Measurements from ENCODE around the gene DHFR.

DNA sequence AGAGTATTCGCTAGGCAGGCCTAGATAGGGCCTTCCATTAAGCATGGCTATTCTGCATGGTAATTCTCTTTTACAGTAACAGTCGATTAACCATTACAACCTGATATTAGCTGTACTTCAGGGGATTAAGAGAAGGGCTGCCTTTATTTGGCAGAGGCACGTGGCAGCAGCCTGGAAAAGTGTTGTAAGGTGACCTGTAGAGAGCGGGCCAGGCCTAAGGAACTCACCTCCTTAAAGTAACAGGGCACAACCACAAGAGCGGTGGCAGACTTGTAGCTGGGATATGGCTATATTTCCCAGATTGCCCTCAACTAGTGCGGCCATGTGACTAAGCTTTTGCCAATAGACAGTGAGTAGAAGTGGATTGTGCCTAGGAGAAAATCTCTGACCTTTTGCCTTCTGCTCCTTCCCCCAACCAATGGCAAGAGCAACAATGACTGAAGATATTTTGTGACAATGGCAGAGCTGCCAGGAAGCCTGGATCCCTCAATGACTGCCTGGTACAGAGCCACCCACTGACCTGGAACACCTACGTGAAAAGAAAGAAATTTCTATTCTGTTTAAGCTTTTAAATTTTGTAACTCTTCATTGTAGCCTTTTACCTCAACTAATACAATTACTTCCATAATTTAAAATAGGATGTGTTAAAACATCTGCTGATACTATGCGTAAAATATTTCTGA lies 65.8 kb downstream of the DHFR start:
- TF ChIP-seq EZH2 (IDR thresholded peaks at IDR 0.05; ENCODE audit: insufficient read depth, poor library complexity, severe bottlenecking) (no peak), EZH2phosphoT487 (IDR thresholded peaks at IDR 0.05; ENCODE audit: insufficient read depth, low read depth) (no peak)

Data from GM23248 (cell line).